Activated T-cell treated with anti-CD3 and anti-CD28 coated beads, Interleukin-2, amount 50 U/mL, for 4 hours (primary cell): ENCODE measurements around the gene DNAJC5G. TPM values are rescaled to one million over a fixed set of nuclear protein-coding genes. Genes with fewer than 3 reads are reported as not detected.
A peak's percentile ranks its signal among the peaks of the same experiment; 100 is the strongest.
"Not testable (repeated sequence)": the region's sequence is repeated elsewhere in the genome, so short reads cannot be mapped to it uniquely, and the experiment has no call there.

Source experiments
- ATAC-seq, 2 donors: fragments of 200-7000 bp; cut with Tn5 transposase; one replicate each; pipeline ENCODE4 v1.10.0; 2021
- DNase-seq: peaks from one replicate; pipeline ENCODE4 v3.0.0-alpha.2; 2020
- H3K27me3 Mint-ChIP-seq: one replicate; pipeline ENCODE4 v1.8.0; 2021; ENCODE audit warnings: low read depth, mixed read lengths
- H3K36me3 Mint-ChIP-seq: one replicate; pipeline ENCODE4 v1.8.0; 2022; ENCODE audit warnings: mixed read lengths; ENCODE audit not compliant: insufficient read depth
- H3K4me1 Mint-ChIP-seq: one replicate; pipeline ENCODE4 v1.8.0; 2021; ENCODE audit warnings: low read depth, mixed read lengths
- H3K4me3 Mint-ChIP-seq: one replicate; pipeline ENCODE4 v1.8.0; 2021; ENCODE audit warnings: mild to moderate bottlenecking, moderate library complexity, mixed read lengths
- H3K9me3 Mint-ChIP-seq: one replicate; pipeline ENCODE4 v1.8.0; 2021; ENCODE audit warnings: mixed read lengths
- total RNA-seq, 3 donors: library from RNA; stranded (reverse); gene quantifications; one replicate each; pipeline ENCODE4 v1.2.1, GENCODE V29; 2021

DNAJC5G gene
- total RNA-seq, 3 donors from 2014 or later, result not detected

- Mint-ChIP-seq H3K27me3 (peaks cover 27% of the 10 kb centered on the region), H3K36me3 (peaks cover 13% of the 10 kb centered on the region), H3K4me3 (peak overlapping the region; percentile 37), H3K9me3 (no peaks in the 10 kb centered on the region), H3K4me1 (peaks cover 13% of the 10 kb centered on the region)
- ATAC-seq (peak in 1 of 2 donors; percentile 35), DNase-seq (no peak)
Measured at GRCh38 chr2:27306136-27306535, 30.9 kb downstream of the DNAJC5G start.

DNA sequence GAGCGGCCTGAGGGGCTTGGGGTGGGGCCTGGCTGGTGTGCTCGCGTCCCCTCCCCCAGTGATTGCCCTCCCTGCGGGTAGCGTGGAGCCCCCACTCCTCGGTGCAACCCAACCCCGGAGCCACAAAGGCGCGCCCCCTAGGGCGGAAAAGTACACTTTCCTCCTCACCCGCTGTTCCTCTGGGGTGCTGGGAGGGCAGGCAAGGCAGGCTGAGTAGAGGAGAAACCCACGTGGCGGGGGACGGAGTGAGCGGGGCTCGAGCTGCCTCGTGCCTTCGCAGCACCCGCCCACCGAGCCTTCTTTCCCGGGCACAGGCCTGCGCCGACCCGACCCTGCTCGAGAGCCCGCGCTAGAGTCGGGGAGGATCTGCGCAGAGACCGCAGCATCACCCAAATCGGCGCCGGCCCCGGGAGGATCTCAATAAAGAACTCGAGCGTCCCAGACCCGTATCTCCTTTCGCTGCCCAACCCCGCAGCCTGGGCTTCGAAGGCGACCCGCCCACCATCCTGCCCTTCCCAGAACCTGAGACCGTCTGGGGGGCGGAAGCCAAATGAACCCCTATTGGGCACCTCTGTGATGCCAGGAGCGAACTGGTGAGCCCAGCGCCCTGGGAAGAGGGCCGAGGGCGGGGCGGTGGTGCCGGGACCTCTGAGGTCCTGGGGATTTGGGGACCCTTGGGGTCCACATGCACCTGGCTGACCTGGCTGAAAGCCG, 31.5 kb downstream of the DNAJC5G start:
- peak; percentile 68 to 72 for ATAC-seq
- no peak for DNase-seq
- H3K36me3 Mint-ChIP-seq, result peaks cover 18% of the 10 kb centered on the region
- peaks cover 27% of the 10 kb centered on the region for H3K27me3 Mint-ChIP-seq
- H3K4me1 Mint-ChIP-seq, result peaks cover 13% of the 10 kb centered on the region
- no peaks in the 10 kb centered on the region for H3K9me3 Mint-ChIP-seq
- peak overlapping the region; percentile 61 for H3K4me3 Mint-ChIP-seq

DNA sequence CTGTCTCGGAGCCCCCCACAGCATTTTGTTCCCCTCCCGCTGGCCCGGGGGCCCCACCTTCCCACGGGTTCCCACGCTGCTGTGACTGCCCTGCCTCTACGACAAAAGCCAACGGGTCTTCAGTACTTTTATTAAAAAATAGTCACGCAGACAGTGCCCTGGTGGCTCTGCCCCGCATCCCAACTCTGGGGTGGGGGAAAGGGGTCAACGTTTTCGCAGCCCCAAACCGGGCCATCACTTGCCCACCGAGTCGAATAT, 32.0 kb downstream of the DNAJC5G start:
- peaks cover 13% of the 10 kb centered on the region for H3K4me1 Mint-ChIP-seq
- no peaks in the 10 kb centered on the region for H3K9me3 Mint-ChIP-seq
- ATAC-seq, result no peak
- peak overlapping the region; percentile 61 for H3K4me3 Mint-ChIP-seq
- peaks cover 21% of the 10 kb centered on the region for H3K36me3 Mint-ChIP-seq
- peaks cover 27% of the 10 kb centered on the region for H3K27me3 Mint-ChIP-seq
- DNase-seq, result no peak

DNA sequence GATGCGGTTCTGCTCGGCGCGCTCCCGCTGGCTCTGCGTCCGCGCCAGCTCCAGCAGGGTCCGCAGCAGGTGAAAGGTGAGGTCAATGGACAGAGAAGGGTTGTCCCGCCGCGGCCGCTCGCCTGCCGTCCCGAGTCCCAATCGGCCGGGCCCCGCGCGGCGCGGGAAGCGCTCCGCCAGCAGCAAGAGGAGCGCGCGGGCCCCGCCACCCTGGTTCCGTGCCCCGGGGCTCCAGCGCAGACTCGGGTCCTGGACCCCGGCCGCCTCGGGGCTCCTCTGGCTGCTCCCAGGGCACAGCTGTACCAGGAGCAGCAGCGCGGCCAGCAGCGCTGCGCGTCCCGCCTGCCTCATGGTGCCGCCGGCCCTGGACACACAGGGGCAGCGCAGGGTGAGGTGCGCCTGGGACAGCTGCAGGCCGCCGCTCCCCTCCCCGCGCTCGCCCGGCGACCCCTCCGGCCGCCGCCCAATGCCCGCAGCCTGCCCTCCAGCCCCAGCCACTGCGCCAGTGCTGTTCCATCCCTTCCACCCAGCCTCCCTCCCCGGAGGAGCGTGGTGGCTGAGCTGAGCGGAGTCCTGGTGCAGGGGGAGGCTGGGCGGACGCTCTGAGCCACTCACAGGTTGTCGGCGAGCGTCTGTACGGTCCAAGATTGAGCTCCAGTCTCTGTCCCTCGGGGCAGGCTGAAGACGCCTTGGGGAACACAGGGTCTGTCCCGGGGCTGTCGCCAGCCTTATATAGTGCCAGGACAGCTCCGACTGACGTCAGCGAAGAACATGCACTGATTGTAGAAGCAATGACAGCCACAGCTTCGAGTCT, 32.5 kb downstream of the DNAJC5G start:
- DNase-seq (no peak), ATAC-seq (no peak)
- Mint-ChIP-seq H3K9me3 (no peaks in the 10 kb centered on the region), H3K36me3 (peaks cover 21% of the 10 kb centered on the region), H3K4me3 (peak overlapping the region; percentile 61), H3K27me3 (peaks cover 27% of the 10 kb centered on the region), H3K4me1 (peaks cover 12% of the 10 kb centered on the region)

- ATAC-seq (no peak), DNase-seq (no peak)
- Mint-ChIP-seq H3K27me3 (peaks cover 27% of the 10 kb centered on the region), H3K4me1 (peaks cover 8% of the 10 kb centered on the region), H3K4me3 (peak within 1 kb of the TSS; percentile 61), H3K9me3 (no peaks in the 10 kb centered on the region), H3K36me3 (peaks cover 21% of the 10 kb centered on the region)
Measured at GRCh38 chr2:27308359-27308881, 33.2 kb downstream of the DNAJC5G start, which contains the start of gene UCN. Gene UCN, minus strand, starts transcription at chr2:27308445. Its CDS starts 550 bp downstream, at chr2:27307895.

- Mint-ChIP-seq H3K27me3 (peaks cover 24% of the 10 kb centered on the region), H3K4me1 (peaks cover 8% of the 10 kb centered on the region), H3K9me3 (no peaks in the 10 kb centered on the region), H3K36me3 (peaks cover 21% of the 10 kb centered on the region), H3K4me3 (no peak overlapping the region)
- DNase-seq (no peak), ATAC-seq (no peak)
Measured at GRCh38 chr2:27309651-27310050, 34.4 kb downstream of the DNAJC5G start.

DNA sequence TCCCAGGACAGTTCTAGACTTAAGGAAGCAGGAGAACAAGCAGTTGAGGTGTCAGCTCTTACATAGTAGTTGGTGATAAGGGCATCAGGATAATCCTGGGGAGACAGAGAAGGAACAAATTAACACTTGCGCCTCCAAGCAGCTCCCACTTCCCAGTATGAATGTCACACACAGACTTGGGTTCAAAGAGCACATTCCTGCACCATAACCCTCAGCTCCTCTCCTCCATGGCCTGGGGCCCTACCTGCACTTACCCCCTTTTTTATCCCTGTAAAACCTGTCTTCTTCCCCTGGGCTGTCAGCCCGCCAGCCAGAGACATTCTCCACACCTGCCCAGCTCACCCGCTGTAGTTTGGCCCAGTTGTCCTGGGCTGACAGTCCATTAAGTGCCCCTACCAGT, 36.9 kb downstream of the DNAJC5G start:
- peaks cover 21% of the 10 kb centered on the region for H3K36me3 Mint-ChIP-seq
- ATAC-seq (no peak), DNase-seq (no peak)
- H3K27me3 Mint-ChIP-seq, result peaks cover 6% of the 10 kb centered on the region
- peaks cover 2% of the 10 kb centered on the region for H3K4me1 Mint-ChIP-seq
- no peak overlapping the region for H3K4me3 Mint-ChIP-seq
- no peaks in the 10 kb centered on the region for H3K9me3 Mint-ChIP-seq

DNA sequence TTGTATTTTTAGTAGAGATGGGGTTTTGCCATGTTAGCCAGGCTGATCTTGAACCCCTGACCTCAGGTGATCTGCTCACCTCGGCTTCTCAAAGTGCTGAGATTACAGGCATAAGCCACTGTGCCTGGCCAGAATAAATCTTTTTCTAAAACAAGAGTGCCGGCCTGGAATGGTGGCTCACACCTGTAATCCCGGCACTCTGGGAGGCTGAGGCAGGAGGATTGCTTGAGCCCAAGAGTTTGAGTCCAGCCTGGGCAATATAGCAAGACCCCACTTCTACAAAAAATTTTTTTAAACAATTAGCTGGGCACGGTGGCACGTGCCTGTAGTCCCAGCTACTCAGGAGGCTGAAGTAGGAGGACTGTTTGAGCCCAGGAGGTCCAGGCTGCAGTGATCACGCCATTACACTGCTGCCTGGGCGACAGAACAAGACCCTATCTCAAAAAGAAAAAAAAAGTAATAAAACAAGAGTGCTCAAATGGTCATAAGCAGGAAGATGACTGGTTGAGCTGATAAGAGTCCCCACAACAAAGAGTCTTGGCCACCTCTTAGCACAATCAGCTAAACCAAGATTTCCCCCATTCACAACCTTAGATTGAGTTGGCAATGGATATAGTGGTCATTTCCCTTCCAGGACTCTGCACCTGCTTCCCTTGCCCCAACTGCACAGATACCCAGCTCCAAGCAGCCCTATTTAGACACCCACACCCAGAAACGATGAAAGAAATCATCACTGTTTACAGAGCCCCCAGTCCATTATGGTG, 38.8 kb downstream of the DNAJC5G start:
- Mint-ChIP-seq H3K4me1 (no peaks in the 10 kb centered on the region), H3K4me3 (no peak overlapping the region), H3K36me3 (peaks cover 19% of the 10 kb centered on the region), H3K9me3 (no peaks in the 10 kb centered on the region), H3K27me3 (no peaks in the 10 kb centered on the region)
- DNase-seq (no peak), ATAC-seq (no peak)

DNA sequence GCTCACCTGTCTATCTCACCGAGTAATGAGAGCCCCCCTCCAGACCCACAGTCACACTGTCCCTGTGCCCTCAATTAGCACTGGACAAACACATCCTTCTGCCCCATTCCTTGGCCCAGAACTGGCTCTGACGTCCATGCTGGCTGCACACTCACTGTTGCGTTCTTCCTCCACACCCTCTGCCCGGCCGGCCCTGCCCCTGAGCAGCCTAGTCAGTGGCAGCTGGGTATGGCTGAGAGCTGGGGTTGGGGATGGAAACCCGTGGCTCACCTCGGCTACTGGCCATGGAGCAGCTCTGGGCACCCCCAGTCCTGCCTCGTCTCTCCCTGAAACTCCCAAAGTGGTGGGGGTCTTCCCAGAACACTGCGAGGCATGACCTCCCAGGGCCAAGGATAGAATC, 39.5 kb downstream of the DNAJC5G start:
- Mint-ChIP-seq H3K36me3 (peaks cover 14% of the 10 kb centered on the region), H3K9me3 (no peaks in the 10 kb centered on the region), H3K4me1 (no peaks in the 10 kb centered on the region), H3K27me3 (no peaks in the 10 kb centered on the region), H3K4me3 (no peak overlapping the region)
- ATAC-seq (no peak), DNase-seq (no peak)

DNA sequence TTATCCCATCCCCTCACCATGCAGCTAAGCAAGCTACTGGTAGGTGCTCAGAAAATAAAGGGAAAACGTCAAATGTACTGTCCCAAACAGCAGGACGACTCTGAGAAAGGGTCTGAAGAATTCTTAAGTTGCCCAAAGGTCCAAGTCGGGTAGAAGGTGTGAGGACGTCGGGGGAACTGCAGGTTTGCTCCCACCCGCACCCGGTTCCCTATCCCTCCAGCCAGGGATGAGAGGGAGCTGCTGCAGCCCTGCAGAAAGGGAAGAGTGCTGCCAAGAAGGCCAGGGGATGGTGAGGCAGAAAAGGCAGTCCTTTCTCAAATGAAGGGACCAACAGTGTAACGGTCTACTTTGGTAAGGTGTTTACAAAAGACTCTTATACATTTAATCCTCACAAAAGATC, 39.9 kb downstream of the DNAJC5G start:
- ATAC-seq, result no peak
- Mint-ChIP-seq H3K27me3 (no peaks in the 10 kb centered on the region), H3K36me3 (peaks cover 12% of the 10 kb centered on the region), H3K9me3 (no peaks in the 10 kb centered on the region), H3K4me1 (no peaks in the 10 kb centered on the region), H3K4me3 (no peak overlapping the region)
- DNase-seq, result no peak

GRCh38 chr2:27316655-27317412, 41.6 kb downstream of the DNAJC5G start:
- Mint-ChIP-seq H3K27me3 (no peaks in the 10 kb centered on the region), H3K9me3 (no peaks in the 10 kb centered on the region), H3K36me3 (peaks cover 8% of the 10 kb centered on the region), H3K4me1 (peaks cover 5% of the 10 kb centered on the region), H3K4me3 (no peak overlapping the region)
- ATAC-seq (no peak), DNase-seq (no peak)

DNA sequence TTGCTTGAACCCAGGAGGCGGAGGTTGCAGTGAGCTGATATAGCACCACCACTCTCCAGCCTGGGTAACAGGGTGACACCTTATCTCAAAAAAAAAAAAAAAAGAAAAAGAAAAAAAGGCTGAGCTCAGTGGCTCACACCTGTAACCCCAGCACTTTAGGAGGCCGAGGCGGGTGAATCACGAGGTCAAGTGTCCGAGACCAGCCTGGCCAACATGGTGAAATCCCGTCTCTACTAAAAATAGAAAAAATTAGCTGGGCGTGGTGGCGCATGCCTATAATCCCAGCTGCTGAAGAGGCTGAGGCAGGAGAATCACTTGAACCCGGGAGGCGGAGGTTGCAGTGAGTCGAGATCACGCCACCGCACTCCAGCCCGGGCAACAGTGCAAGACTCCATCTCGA, 44.6 kb downstream of the DNAJC5G start:
- H3K4me1 Mint-ChIP-seq, result peaks cover 20% of the 10 kb centered on the region
- not testable (repeated sequence) for DNase-seq, H3K9me3 Mint-ChIP-seq, H3K27me3 Mint-ChIP-seq, ATAC-seq, H3K36me3 Mint-ChIP-seq, H3K4me3 Mint-ChIP-seq

DNA sequence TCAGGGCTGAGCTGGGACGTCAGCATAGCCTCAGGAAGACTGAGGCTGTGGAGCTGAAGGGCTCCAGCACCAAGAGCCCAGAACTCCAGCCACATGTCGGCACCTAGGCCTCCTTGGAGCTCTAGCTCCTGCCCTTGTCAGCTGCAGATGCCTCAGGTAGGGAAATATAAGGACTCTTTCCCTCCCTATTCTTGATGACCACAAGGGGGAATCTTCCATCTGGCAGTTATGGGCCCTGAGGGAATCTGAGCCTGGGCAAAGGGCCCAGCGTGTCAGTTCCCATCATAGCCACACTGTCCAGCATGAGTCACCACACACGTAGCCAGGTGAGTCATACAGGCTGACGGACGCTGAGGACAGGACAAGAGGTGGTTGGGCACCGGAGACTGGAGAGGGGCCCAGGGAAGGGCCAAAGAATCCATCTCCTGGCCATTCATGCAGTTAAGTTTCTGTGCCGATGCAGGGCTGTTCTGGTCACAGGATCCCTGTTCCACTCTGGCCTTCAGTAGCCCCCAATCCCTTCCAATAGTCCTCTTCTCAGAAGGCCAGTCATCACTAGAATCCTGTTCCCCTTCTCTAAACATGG, 45.8 kb downstream of the DNAJC5G start:
- Mint-ChIP-seq H3K27me3 (no peaks in the 10 kb centered on the region), H3K9me3 (no peaks in the 10 kb centered on the region), H3K4me3 (peak overlapping the region; percentile 99), H3K36me3 (peaks cover 10% of the 10 kb centered on the region), H3K4me1 (peaks cover 20% of the 10 kb centered on the region)
- ATAC-seq (no peak), DNase-seq (no peak)
